ENCODE data around the gene ADPRM.

ADPRM gene

GRCh38 chr17:10697092-10698081, at the start of gene ADPRM, which contains the start of gene SCO1:
Gene ADPRM (plus strand): TSS chr17:10697594. CDS start chr17:10704927, 7,333 bp downstream.
Gene SCO1 (minus strand): TSS chr17:10697533. CDS start chr17:10697507, 26 bp downstream.
- Histone ChIP-seq H3K4me1 (ENCODE audit: control insufficient read depth, insufficient read depth, low read length) (peaks cover 6% of the 10 kb centered on the region), H3K36me3 (ENCODE audit: control insufficient read depth in 2 of 2, insufficient read depth in 1 of 2, low read length in 2 of 2) (peaks cover 32% of the 10 kb centered on the region in 2 experiments), H3K9me3 (ENCODE audit: control insufficient read depth, insufficient read depth, low read depth, low read length) (no peaks in the 10 kb centered on the region), H3K27ac (ENCODE audit: extremely low read depth, low read depth, low read length) (peak within 1 kb of the TSS; percentile 81), H3K4me3 (ENCODE audit: low read depth, low read length) (peak within 1 kb of the TSS; percentile 78)
- ChIA-PET POLR2A (interaction anchor here (0.7 kb wide), 1 partner anchor 1506 kb away, joined by 6 read pairs; no protein-coding TSS in a partner anchor), CTCF (interaction anchor here (0.6 to 5.0 kb wide), 4 partner anchors 13 to 727 kb away, joined by 3 to 34 read pairs (median 10); no protein-coding TSS in a partner anchor)
- TF ChIP-seq YY1 (tag by site-specific recombination; IDR thresholded peaks at IDR 0.05): peak; percentile 47; the same call in 1 of the 2 replicates
- TF ChIP-seq ZNF184 (tag by site-specific recombination; IDR thresholded peaks at IDR 0.05): no peak
- TF ChIP-seq ZBTB26 (tag by site-specific recombination; optimal IDR thresholded peaks at IDR 0.05): peak; percentile 63
- 0 out of 2 replicates have a peak, but pooled peaks have one; percentile 4 for TF ChIP-seq MEIS1 (CRISPR knock-in tag; IDR thresholded peaks at IDR 0.05; ENCODE audit: borderline replicate concordance)
- TF ChIP-seq, protein P1, sequence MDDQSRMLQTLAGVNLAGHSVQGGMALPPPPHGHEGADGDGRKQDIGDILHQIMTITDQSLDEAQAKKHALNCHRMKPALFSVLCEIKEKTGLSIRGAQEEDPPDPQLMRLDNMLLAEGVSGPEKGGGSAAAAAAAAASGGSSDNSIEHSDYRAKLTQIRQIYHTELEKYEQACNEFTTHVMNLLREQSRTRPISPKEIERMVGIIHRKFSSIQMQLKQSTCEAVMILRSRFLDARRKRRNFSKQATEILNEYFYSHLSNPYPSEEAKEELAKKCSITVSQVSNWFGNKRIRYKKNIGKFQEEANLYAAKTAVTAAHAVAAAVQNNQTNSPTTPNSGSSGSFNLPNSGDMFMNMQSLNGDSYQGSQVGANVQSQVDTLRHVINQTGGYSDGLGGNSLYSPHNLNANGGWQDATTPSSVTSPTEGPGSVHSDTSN (CRISPR knock-in tag; IDR thresholded peaks at IDR 0.05): peak; percentile 85
- TF ChIP-seq GLIS2 (tag by site-specific recombination; IDR thresholded peaks at IDR 0.05): peak; percentile 77
- peak; percentile 38; the same call in 1 of the 2 replicates for TF ChIP-seq YY2 (tag by site-specific recombination; IDR thresholded peaks at IDR 0.05)
- TF ChIP-seq, protein P2, sequence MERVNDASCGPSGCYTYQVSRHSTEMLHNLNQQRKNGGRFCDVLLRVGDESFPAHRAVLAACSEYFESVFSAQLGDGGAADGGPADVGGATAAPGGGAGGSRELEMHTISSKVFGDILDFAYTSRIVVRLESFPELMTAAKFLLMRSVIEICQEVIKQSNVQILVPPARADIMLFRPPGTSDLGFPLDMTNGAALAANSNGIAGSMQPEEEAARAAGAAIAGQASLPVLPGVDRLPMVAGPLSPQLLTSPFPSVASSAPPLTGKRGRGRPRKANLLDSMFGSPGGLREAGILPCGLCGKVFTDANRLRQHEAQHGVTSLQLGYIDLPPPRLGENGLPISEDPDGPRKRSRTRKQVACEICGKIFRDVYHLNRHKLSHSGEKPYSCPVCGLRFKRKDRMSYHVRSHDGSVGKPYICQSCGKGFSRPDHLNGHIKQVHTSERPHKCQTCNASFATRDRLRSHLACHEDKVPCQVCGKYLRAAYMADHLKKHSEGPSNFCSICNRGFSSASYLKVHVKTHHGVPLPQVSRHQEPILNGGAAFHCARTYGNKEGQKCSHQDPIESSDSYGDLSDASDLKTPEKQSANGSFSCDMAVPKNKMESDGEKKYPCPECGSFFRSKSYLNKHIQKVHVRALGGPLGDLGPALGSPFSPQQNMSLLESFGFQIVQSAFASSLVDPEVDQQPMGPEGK (tag by site-specific recombination; IDR thresholded peaks at IDR 0.05): no peak; the same call in 1 of the 2 replicates
- no peak for TF ChIP-seq ZNF350 (tag by site-specific recombination; IDR thresholded peaks at IDR 0.05)
- TF ChIP-seq TRIM28 (IDR thresholded peaks at IDR 0.05; ENCODE audit: borderline replicate concordance, low read length): no peak
- peak; percentile 54; the same call in 1 of the 2 replicates for TF ChIP-seq ZBTB7A (tag by site-specific recombination; IDR thresholded peaks at IDR 0.05; ENCODE audit: low read depth)
- TF ChIP-seq, protein P3, sequence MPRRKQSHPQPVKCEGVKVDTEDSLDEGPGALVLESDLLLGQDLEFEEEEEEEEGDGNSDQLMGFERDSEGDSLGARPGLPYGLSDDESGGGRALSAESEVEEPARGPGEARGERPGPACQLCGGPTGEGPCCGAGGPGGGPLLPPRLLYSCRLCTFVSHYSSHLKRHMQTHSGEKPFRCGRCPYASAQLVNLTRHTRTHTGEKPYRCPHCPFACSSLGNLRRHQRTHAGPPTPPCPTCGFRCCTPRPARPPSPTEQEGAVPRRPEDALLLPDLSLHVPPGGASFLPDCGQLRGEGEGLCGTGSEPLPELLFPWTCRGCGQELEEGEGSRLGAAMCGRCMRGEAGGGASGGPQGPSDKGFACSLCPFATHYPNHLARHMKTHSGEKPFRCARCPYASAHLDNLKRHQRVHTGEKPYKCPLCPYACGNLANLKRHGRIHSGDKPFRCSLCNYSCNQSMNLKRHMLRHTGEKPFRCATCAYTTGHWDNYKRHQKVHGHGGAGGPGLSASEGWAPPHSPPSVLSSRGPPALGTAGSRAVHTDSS (tag by site-specific recombination; IDR thresholded peaks at IDR 0.05): no peak
- peak; percentile 65; the same call in 1 of the 2 replicates for TF ChIP-seq ZXDB (tag by site-specific recombination; IDR thresholded peaks at IDR 0.05)
- TF ChIP-seq ZNF629 (tag by site-specific recombination; IDR thresholded peaks at IDR 0.05): peak; percentile 59; the same call in 1 of the 2 replicates
- no peak for TF ChIP-seq ZNF837 (tag by site-specific recombination; IDR thresholded peaks at IDR 0.05)
- TF ChIP-seq KLF16 (tag by site-specific recombination; IDR thresholded peaks at IDR 0.05): peak; percentile 52; the same call in 1 of the 2 replicates
- TF ChIP-seq ZFP37 (tag by site-specific recombination; IDR thresholded peaks at IDR 0.05): peak; percentile 44; the same call in 1 of the 2 replicates
- peak; percentile 80 for TF ChIP-seq ZNF341 (tag by site-specific recombination; IDR thresholded peaks at IDR 0.05; ENCODE audit: low read depth)
- 0 out of 2 replicates have a peak, but pooled peaks have one; percentile 17 for TF ChIP-seq ZNF223 (tag by site-specific recombination; IDR thresholded peaks at IDR 0.05)
- TF ChIP-seq GLIS1 (tag by site-specific recombination; IDR thresholded peaks at IDR 0.05): peak; percentile 17; the same call in 1 of the 2 replicates
- peak; percentile 69; the same call in 1 of the 2 replicates for TF ChIP-seq ZBTB20 (tag by site-specific recombination; IDR thresholded peaks at IDR 0.05)
- TF ChIP-seq KLF7 (tag by site-specific recombination; IDR thresholded peaks at IDR 0.05; ENCODE audit: borderline replicate concordance): no peak
- peak; percentile 71 for TF ChIP-seq KLF9 (tag by site-specific recombination; IDR thresholded peaks at IDR 0.05; ENCODE audit: low read depth)
- TF ChIP-seq ZNF138 (tag by site-specific recombination; IDR thresholded peaks at IDR 0.05; ENCODE audit: borderline replicate concordance): no peak
- TF ChIP-seq ZNF37A (tag by site-specific recombination; IDR thresholded peaks at IDR 0.05): no peak
- peak; percentile 78 for TF ChIP-seq SP3 (tag by site-specific recombination; IDR thresholded peaks at IDR 0.05)

Measured in HEK293 (cell line).